HG02759 (cell line): ENCODE measurements around the gene PCBP3.

ENCODE experiments used
- ATAC-seq: cut with Tn5 transposase; IDR thresholded peaks from one replicate; pipeline ENCODE4 v1.9.1; 2021; ENCODE audit warnings: mild to moderate bottlenecking, moderate library complexity; ENCODE audit not compliant: unreplicated experiment

Gene PCBP3

DNA sequence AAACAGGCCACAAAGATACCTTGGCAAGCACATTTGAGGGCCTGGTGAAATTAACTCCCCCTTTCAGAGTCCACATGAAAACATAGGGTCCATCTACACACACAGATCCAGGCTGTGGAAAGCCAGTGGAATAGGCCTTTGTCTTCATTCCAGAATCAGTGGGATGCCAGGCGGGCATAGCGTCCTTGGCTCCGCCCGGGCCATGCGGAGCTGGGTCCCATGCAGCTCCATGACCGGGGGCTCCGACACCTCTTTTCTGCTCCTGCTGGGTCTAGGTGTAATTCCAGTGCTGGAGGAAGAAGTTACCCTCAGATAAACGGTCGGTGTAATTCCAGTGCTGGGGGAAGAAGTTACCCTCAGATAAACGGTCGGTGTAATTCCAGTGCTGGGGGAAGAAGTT, 274.5 kb downstream of the PCBP3 start:
- no peak for ATAC-seq

DNA sequence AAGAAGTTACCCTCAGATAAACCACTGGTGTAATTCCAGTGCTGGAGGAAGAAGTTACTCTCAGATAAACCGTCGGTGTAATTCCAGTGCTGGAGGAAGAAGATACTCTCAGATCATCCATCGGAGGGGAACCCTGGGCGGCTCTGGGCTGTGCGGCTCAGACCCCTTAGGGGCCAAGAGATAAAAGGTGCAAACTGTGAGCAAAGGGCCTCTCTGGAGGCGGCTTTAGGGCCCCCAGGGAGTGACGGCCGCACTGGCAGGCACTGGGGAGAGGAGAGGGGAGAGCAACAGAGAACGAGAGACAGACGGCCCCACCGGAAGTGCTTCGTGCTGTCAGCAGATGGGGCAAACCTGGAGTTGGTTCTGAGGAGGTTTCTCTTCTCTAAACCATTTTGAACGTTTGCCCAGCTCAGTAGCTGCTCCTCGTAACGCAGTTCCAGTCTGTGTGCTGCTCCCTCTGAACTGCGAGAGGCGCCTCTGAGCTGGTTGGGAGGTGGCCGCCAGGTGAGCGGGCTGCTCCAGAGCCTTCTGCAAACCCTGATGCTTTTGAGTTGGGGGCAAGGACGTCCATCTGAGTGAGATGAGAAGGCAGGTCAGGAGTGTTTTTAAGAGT, 275.4 kb downstream of the PCBP3 start:
- no peak for ATAC-seq

DNA sequence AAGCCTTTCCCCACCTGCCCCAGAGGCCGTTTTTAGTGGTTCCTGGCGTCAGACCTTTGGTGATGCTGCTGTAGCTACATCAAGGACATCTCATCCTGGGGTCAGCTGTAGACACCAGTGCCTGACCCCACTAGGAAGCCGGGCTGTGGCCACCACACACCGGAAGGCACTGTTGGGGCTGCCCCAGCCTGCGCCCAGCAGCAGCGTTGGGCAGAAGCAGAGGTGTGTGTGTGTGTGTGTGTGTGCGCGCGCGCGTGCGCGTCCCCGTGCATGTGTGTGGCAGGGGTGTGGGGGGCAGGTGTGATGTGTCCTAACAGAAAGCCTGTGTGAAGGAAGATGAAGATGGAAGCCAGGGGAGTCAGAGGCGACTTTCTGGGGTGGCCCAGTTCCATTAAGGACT, 276.1 kb downstream of the PCBP3 start:
- no peak for ATAC-seq

DNA sequence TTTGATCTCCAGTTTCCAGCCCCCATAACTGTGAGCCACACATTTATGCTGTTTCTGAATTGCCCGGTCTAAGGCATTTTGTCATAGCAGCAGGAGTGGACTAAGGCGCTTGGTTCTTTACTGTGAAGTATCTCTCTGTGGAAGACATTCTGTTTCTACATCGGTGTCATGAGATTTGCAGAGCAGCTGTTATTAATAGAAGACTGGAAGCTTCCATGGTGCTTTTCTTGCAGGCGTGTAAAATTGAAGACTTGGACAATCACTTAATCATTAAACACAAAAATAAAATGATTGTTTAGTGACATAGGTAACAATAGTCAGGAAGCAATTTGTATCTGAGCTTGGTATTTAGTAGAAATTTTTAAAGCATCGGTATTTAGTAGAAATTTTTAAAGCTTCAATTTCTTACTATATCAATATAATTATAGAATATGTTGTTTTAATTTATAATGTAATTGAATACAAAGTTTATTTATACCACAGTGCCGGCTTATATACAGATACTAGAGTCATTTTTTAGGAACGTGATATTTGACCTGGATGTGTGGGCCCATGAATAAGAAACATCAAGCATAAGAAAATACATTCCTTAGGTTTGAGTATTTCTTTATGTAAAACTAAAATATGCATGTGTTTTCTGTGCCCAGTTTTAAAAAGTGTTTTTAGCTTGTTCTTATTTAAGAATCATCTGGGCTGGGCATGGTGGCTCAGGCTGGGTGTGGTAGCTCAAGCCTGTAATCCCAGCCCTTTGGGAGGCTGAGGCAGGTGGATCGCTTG, 277.5 kb downstream of the PCBP3 start:
- no peak for ATAC-seq

DNA sequence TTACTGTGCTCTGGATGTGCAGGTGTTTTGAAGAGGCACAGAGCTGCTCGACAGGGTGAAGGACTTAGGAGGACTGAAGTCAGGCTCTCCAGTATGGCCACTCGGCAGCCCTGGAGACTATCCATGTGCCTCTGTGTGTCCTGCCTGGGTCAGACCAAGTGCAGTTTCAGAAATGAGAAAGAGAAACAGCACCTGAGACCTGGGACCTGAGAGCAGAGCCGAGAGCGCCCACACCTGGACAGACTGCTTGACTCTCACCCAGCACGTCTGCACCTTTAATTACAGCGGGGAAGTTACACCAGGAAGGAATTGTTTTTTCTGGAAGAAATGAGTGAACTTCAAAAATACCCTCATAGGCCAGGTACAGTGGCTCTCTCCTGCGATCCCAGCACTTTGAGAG, 278.4 kb downstream of the PCBP3 start:
- no peak for ATAC-seq

DNA sequence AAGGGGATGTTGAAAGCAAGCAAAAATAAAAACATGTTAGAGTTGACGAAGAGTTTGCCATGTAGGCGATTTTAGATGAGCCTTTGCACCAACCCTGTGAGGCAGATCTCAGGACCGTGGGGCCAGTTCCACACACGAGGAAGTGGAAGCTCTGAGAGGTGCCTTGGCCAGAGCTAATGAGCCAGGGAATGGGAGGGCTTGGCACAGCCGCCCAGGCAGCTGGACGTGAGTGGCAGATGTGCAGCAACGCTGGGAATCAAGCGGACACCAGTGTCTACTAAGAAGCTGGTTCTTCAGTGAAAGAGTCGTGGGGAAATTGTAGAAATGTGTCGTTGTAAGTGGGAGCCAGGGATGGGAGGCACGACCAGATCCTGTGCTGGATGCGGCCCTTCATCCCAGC, 279.1 kb downstream of the PCBP3 start:
- no peak for ATAC-seq

DNA sequence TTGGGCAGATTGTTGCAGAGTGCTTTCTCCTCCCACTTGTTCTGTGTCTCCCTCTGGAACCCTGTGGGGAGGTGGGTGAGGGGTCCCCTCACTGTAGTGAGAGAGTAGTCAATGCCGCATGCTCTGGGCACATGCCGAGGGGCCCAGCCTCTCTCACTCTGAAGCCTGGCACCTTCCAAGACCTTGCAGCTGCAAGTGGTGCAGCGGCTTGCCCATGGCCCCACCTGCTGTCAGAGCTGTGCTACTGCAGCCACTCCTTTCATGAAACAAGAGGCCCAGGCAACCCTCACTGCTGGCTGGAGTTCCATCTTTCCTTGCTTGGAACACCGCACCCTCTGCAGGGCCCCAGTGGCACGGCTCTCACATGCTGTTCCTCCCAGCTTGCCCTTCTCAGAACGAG, 279.6 kb downstream of the PCBP3 start:
- ATAC-seq: no peak

DNA sequence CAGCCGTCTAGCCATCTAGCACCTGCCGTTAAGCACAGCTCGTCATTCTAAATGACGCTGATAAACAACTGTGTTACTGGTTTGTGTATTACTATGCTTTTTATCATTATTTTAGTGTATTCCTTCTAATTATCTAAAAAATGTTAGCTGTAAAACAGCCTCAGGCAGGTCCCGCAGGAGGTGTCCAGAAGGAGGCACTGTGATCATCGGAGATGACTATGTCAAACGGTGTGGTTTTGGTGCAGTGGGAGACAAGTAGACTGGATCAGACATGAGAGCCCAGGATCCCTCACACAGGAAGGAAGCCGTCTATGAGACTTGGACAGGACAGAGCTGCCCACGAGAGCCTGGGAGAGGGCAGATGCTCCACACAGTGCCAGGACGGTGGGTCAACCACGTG, 282.8 kb downstream of the PCBP3 start:
- no peak for ATAC-seq

DNA sequence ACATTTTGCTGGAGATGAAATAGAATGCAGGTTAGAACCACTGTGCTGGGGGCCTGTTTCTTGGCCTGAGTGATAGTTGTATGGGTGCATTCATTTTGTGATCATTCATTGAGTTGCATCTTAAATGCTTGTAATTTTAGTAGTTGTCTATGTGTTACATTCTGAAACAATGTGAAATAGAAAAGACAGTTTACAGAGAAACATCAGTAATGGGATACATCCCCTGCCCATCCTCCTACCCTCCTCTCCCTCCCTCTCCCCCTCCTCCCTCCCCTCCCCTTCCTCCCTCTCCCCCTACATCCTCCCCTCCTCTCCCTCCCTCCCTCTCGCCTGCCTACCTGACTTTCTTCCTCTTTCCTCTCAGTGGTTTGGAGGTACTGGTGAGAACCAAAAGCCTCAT, 283.5 kb downstream of the PCBP3 start:
- ATAC-seq: no peak

DNA sequence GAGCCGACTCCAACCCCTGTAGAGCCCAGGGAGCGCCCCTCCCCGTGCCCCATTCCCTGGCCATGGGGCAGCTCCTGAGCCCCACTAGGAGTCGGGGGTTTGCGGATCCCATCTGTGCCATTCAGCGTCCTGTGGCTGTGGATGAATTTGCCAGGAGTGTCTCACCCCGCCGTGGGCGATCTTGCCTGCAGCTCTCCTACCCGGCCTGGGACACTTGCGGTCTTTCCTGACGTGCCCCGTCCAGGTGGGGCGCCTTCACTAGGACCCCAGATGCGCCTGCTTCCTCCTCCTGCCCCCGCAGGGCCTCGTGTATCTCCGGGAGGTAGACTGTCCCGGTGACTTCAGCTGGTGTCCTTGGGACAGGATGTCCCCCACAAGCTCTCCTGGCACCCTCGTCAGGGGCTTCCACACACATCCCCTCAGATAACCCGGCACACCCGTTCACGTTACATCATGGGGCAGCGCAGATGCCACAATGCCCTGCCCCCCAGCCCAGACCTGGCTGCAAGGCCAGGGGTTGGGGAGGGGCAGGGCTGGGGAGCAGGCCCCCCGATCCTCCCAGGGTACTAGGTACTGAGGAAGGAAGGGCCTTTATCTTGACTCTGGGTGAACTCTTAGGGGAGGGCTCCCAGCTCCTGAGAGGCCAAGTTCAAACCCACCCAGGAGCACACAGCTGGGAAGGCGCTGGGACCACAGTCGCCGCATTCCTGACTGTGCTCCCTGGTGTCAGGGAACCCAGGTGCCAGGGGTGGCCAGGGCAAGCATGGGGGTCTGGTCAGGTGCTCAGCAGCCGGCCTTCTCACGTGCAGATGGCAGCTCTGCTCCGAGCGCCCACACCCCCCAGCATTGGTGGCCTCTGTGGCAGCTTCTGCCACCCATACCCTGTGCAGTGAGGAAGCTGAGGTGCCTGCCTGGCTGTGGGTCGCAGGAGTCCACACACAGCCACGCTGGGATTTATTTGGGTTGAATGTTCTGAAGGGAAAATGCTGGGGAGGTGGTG, 284.6 kb downstream of the PCBP3 start:
- no peak for ATAC-seq

DNA sequence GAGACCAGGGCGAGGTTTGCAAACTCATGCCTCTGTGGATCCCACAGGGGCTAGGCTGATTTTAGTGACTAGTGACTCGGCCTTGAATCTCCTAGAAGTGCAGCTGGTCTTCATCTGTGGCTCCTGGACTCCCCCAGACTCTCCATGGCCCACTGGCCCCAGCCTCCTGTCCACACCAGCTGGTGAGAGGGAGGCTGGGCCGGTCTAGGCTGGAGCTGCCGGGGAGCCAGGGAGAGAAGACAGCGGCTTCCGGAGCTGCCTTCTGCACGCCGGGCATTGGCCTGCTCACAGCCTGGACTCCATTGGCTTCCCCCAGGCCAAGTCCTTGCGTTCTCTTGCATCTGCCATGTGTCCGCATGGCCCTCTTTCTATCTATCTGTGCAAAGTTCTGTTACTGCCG, 285.9 kb downstream of the PCBP3 start:
- no peak for ATAC-seq

DNA sequence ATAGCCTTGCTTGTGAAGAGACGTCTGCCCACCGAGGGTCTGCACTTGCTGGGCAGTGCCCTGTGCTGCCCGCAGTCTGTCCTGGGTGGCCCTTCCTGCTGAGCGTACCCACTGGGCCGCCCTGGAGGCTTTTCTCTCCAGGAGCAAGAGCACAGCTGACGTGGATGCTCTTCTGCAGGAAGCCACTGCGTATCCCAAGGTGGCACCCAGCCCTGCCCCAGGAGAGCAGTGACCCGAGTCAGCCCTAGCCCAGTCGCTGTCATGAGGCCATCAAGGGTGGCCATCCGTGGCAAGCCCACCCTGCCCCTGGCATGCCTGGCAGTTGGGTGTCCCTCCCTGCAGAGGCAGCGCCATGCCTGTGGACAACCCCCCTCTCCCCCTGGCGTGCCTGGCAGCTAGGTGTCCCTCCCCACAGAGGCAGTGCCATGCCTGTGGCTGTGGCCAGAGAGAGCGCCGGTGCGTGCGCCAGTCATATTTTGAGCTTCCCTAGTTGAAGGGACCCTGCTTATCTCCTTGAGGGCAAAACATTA, 286.8 kb downstream of the PCBP3 start:
- no peak for ATAC-seq

DNA sequence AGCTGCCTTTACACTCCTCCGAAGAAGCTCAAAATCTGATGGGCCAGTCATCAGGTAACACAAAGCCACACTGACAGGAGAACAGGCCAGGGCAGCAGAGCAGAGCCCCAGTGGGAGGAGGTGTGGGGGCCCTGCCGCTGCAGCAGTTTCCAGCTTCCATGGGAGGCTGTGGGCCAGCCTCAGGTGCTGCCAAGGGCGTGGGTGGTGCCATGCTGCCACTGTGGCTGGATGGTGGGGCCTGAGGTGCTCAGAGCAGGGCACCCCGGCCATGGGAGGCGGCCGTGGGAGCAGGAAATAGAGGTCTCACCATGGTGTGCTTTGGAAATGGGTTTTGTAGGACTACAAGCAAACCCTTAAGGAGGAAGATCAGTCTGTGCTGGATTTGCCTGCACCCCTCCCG, 287.3 kb downstream of the PCBP3 start:
- ATAC-seq: no peak

DNA sequence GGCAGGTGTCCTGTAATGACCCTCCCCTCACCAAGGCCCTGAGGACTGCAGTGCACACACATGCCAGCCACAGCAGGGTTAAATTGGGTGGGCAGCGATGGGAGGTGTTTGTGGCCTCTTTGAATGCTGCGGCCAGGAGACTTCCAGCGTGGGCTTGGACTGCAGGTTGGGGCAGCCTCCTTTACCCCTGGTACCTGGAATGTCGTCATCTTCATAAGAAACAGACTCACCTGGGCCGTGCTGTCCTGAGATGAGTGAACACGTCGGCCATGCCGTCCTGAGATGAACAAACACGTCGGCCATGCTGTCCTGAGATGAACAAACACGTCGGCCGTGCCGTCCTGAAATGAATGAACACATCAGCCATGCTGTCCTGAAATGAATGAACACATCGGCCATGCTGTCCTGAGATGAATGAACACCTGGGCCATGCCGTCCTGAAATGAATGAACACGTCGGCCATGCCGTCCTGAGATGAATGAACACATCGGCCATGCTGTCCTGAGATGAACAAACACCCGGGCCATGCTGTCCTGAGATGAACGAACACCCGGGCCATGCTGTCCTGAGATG, 288.0 kb downstream of the PCBP3 start:
- no peak for ATAC-seq

DNA sequence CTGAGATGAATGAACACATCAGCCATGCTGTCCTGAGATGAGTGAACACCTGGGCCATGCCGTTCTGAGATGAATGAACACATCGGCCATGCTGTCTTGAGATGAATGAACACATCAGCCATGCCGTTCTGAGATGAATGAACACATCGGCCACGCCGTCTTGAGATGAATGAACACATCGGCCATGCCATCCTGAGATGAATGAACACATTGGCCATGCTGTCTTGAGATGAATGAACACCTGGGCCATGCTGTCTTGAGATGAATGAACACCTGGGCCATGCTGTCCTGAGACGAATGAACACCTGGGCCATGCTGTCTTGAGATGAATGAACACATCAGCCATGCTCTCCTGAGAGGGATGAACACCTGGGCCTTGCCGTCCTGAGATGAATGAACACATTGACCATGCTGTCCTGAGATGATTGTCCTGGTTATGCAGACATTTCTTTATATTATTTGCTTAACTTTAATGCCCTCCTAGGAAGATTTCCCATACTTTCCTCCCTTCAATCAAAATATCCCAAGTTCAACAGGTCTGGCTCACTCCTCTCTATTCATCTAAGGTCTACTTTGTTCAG, 289.5 kb downstream of the PCBP3 start:
- ATAC-seq: no peak

DNA sequence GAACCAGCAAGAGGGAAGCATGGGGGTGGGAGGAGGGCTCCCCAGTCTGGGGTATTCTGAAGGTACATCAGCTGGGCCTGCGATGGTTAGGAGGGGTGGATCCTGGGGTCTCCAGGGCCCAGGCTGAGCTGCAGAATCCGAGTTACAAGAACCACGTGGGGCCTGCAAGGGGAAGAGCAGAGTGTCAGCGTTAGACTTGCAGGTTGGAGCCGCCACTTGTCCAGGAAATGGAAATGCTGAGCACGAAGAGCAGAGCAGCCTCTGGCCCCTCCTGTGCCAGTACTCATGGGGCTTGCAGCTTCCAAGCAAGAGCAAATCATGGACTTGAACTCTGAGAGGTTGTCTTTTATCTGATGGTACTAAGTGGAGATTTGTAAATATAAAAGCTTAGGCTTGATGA, 290.6 kb downstream of the PCBP3 start:
- no peak for ATAC-seq

DNA sequence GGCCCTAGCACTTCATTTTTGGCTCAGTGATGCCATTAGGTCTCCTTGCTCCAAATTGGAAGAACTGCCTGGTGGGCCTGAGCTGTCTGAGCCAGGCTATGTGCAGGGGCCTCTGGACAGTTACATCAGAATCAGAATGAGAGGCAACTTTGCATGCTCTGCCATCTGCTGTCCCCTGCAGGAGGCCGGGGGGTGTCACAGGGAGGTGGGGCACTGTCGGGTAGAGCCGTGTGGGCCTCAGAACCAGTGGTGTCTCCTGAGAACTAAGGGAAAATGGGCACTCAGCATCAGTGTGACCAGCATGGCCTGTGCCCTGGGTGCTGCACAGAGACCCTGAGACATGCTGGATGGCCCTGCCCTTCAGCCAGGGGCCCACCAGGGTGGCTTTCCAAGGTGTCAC, 291.0 kb downstream of the PCBP3 start:
- no peak for ATAC-seq

DNA sequence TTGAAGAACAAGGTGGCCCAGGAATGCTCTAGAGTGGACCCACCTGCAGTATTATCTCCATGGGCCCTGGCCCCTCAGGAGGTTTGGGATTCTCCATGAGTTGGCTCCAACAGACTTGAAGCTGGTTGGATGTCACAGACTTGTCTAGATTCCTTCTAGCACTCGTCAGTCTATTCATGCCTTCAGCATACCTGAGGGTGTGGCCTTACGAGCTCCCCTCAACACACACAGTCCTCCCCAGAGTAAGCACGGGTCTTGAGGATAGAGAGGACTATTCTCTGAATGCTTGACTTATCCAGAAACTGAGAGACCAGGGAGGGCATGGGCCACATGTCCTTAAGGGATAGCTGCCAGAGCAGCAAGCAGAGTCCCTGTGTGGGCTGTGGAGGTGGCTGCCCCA, 292.1 kb downstream of the PCBP3 start:
- ATAC-seq: no peak

DNA sequence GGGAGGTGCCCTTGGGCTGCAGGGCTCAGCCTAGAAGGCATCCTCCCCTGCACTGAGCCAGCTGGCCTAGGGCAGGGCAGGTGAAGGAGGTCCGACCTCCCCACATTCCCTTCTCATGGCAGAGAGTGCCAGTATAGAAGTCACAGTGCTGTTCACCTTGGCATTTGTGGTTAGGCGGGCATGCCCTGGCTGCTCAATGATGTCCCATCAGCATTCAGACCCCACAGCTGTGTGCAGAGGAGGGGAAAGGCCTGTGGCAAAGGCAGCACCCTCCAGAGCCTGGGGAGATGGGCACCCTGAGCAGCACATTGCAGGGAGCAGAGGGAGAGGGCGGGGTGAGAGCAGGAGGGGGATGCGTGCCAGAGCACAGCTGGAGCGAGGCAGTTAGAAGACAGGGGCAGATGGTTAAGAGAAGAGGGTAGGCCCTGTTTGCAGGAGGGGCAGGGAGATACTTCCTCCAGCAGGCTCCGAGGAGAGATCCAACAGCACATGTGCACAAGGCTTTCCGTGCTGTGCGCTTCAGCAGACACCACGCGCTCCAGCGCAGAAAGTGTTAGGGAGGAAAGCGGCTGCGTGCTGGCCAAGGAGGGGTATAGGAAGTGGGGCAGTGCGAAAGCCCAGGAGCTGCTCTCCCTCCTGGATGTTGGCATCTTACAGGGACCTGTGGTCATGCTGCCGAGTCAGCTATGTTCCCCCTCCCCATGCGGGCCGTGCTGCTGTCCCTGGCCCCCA, 294.4 kb downstream of the PCBP3 start:
- no peak for ATAC-seq

DNA sequence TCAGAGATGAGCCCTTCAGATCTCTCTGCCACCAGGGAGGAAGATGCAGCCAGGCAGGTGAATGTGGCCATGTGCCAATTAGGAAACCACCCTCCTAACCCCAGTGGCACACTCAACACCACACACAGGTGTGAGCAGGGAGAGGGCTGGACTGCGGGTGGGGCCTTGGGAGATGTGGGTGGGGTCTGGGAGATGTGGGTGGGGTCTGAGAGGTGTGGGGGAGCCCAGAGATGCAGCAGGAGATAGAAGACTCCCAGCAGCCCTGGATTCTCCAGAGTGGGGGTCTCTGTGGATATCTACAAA, 294.9 kb downstream of the PCBP3 start:
- ATAC-seq: no peak
